Lower lobe of right lung (tissue), 2 donors: Measurements from ENCODE around the gene CEP78. TPM values are rescaled to one million over a fixed set of nuclear protein-coding genes. Genes with fewer than 3 reads are reported as not detected.

Source experiments
- ATAC-seq, 2 donors: fragments of 200-7000 bp; cut with Tn5 transposase; one replicate each; pipeline ENCODE4 v1.9.1; 2020 to 2022; ENCODE audit warnings: mild to moderate bottlenecking in 2 of 2, moderate library complexity in 2 of 2
- DNase-seq: peaks from one replicate; pipeline ENCODE4 v3.0.0-alpha.2; 2020
- H3K27ac ChIP-seq: fragments of 200-600 bp; one replicate; pipeline ENCODE4 v1.8.0; 2022
- H3K27me3 ChIP-seq: fragments of 200-600 bp; one replicate; pipeline ENCODE4 v1.8.0; 2022; ENCODE audit warnings: low read depth
- H3K36me3 ChIP-seq: fragments of 200-600 bp; one replicate; pipeline ENCODE4 v1.8.0; 2022; ENCODE audit warnings: mild to moderate bottlenecking
- H3K4me1 ChIP-seq: fragments of 200-600 bp; one replicate; pipeline ENCODE4 v1.8.0; 2022
- H3K4me3 ChIP-seq: fragments of 200-600 bp; one replicate; pipeline ENCODE4 v1.8.0; 2022; ENCODE audit warnings: mild to moderate bottlenecking
- H3K9me3 ChIP-seq: fragments of 200-600 bp; one replicate; pipeline ENCODE4 v1.8.0; 2022
- CTCF ChIP-seq: fragments of 200-600 bp; IDR thresholded peaks from one replicate; pipeline ENCODE4 v1.8.0; 2022; ENCODE audit warnings: antibody characterized with exemption, mild to moderate bottlenecking
- intact Hi-C: fragments of 100-400 bp; cut with DNase I; formaldehyde crosslinking; loops from one replicate; pipeline ENCODE4 v1.11.0; 2022
- total RNA-seq: library from RNA; stranded (reverse); fragmentation: NEBNext Ultra II Directional; extraction: Animal tissue kit (Norgen Biotek cat#: 25700); gene quantifications from one replicate; pipeline ENCODE4 v1.2.1, GENCODE V29; 2021
- donor health status: DM: no; HTN: yes; CAD: no; lungs with severe emphysema.

The CEP78 gene
- total RNA-seq, 1 donor from 2014 or later = 12.9 TPM

GRCh38 chr9:78311075-78311474 is 75.2 kb downstream of the CEP78 start:
- H3K9me3 ChIP-seq = no peaks in the 10 kb centered on the region
- no peak overlapping the region for H3K27ac ChIP-seq
- intact Hi-C loops = no loop called here
- TF ChIP-seq CTCF = no peak
- no peak overlapping the region for H3K4me3 ChIP-seq
- ATAC-seq (no peak), DNase-seq (no peak)
- H3K4me1 ChIP-seq = no peaks in the 10 kb centered on the region
- H3K36me3 ChIP-seq = peaks cover 3% of the 10 kb centered on the region
- H3K27me3 ChIP-seq = no peaks in the 10 kb centered on the region

GRCh38 chr9:78311886-78312524 is 76.1 kb downstream of the CEP78 start:
- no peak for DNase-seq
- H3K4me1 ChIP-seq = no peaks in the 10 kb centered on the region
- no peak for TF ChIP-seq CTCF
- ATAC-seq = no peak
- H3K4me3 ChIP-seq = no peak overlapping the region
- no peak overlapping the region for H3K27ac ChIP-seq
- no peaks in the 10 kb centered on the region for H3K27me3 ChIP-seq
- no peaks in the 10 kb centered on the region for H3K36me3 ChIP-seq
- intact Hi-C loops = no loop called here
- no peaks in the 10 kb centered on the region for H3K9me3 ChIP-seq

GRCh38 chr9:78314550-78314949 is 78.7 kb downstream of the CEP78 start:
- Histone ChIP-seq H3K4me1 (no peaks in the 10 kb centered on the region), H3K4me3 (no peak overlapping the region), H3K27me3 (no peaks in the 10 kb centered on the region), H3K36me3 (no peaks in the 10 kb centered on the region), H3K27ac (no peak overlapping the region), H3K9me3 (no peaks in the 10 kb centered on the region)
- no peak for DNase-seq
- intact Hi-C loops = no loop called here
- ATAC-seq = no peak
- TF ChIP-seq CTCF = no peak

- Histone ChIP-seq H3K36me3 (no peaks in the 10 kb centered on the region), H3K27me3 (no peaks in the 10 kb centered on the region), H3K4me3 (no peak overlapping the region), H3K9me3 (no peaks in the 10 kb centered on the region), H3K27ac (no peak overlapping the region), H3K4me1 (no peaks in the 10 kb centered on the region)
- no peak for ATAC-seq
- TF ChIP-seq CTCF = no peak
- no peak for DNase-seq
- intact Hi-C loops = no loop called here
Measured at GRCh38 chr9:78314953-78315870, 79.3 kb downstream of the CEP78 start.

- H3K27ac ChIP-seq = no peak overlapping the region
- DNase-seq (no peak), ATAC-seq (no peak)
- H3K9me3 ChIP-seq = no peaks in the 10 kb centered on the region
- intact Hi-C loops = no loop called here
- no peak overlapping the region for H3K4me3 ChIP-seq
- no peak for TF ChIP-seq CTCF
- H3K27me3 ChIP-seq = no peaks in the 10 kb centered on the region
- no peaks in the 10 kb centered on the region for H3K4me1 ChIP-seq
- no peaks in the 10 kb centered on the region for H3K36me3 ChIP-seq
Measured at GRCh38 chr9:78316166-78316892, 80.5 kb downstream of the CEP78 start.
